ENCODE measurements around the gene C2orf66. TPM values are rescaled to one million over a fixed set of nuclear protein-coding genes. Genes with fewer than 3 reads are reported as not detected.

Gene C2orf66
- under 0.01 and 0.93 TPM in 2 replicates for total RNA-seq

GRCh38 chr2:196809260-196809659, at the start of gene C2orf66:
Gene C2orf66 (minus strand): TSS chr2:196809355. CDS start chr2:196809336, 19 bp downstream.

Other genes with a start within 250 kb of the C2orf66 start
- gene HECW2, start 215.8 kb downstream of the C2orf66 start, total RNA-seq = 0.34 and 0.57 TPM in 2 replicates
- gene CCDC150, start 169.6 kb downstream of the C2orf66 start, total RNA-seq = 1.6 and 2.7 TPM in 2 replicates
- 56.2 and 61.9 TPM in 2 replicates for gene GTF3C3, start 9.7 kb downstream of the C2orf66 start, total RNA-seq
- gene PGAP1, start 117.4 kb upstream of the C2orf66 start, total RNA-seq = 7.2 and 17.2 TPM in 2 replicates